HG02885 (cell line): Measurements from ENCODE around the gene GATAD2B.
"Not testable (repeated sequence)": the region's sequence is repeated elsewhere in the genome, so short reads cannot be mapped to it uniquely, and the experiment has no call there.

Experiments
- ATAC-seq: cut with Tn5 transposase; IDR thresholded peaks from one replicate; pipeline ENCODE4 v1.9.1; 2021; ENCODE audit warnings: mild to moderate bottlenecking; ENCODE audit not compliant: unreplicated experiment, poor library complexity

GATAD2B gene

GRCh38 chr1:153844349-153844748 lies 78.4 kb downstream of the GATAD2B start:
- not testable (repeated sequence) for ATAC-seq

GRCh38 chr1:153842006-153842471 lies 80.7 kb downstream of the GATAD2B start:
- ATAC-seq: peak; percentile 74

- ATAC-seq: no peak
These were observed 81.2 kb downstream of the GATAD2B start for GRCh38 chr1:153841463-153841994.

- not testable (repeated sequence) for ATAC-seq
These were observed 82.0 kb downstream of the GATAD2B start for GRCh38 chr1:153840774-153841173.

- ATAC-seq: not testable (repeated sequence)
These were observed 88.8 kb downstream of the GATAD2B start for GRCh38 chr1:153833968-153834367.

GRCh38 chr1:153833171-153833570 lies 89.6 kb downstream of the GATAD2B start:
- no peak for ATAC-seq

GRCh38 chr1:153832293-153832692 lies 90.5 kb downstream of the GATAD2B start:
- ATAC-seq: no peak

GRCh38 chr1:153831026-153831425 lies 91.7 kb downstream of the GATAD2B start:
- ATAC-seq: no peak

GRCh38 chr1:153827168-153827964 lies 95.4 kb downstream of the GATAD2B start:
- ATAC-seq: no peak

GRCh38 chr1:153818876-153819275 lies 103.9 kb downstream of the GATAD2B start:
- no peak for ATAC-seq

GRCh38 chr1:153816283-153816889 lies 106.4 kb downstream of the GATAD2B start:
- no peak for ATAC-seq

GRCh38 chr1:153805886-153806719 lies 116.7 kb downstream of the GATAD2B start:
- ATAC-seq: no peak

GRCh38 chr1:153805042-153805745 lies 117.6 kb downstream of the GATAD2B start:
- peak; percentile 95 for ATAC-seq

- no peak for ATAC-seq
These were observed 118.7 kb downstream of the GATAD2B start for GRCh38 chr1:153804112-153804511.

GRCh38 chr1:153803470-153804056 lies 119.2 kb downstream of the GATAD2B start:
- ATAC-seq: no peak

GRCh38 chr1:153801786-153802697 lies 120.7 kb downstream of the GATAD2B start:
- no peak for ATAC-seq

- ATAC-seq: no peak
These were observed 121.6 kb downstream of the GATAD2B start for GRCh38 chr1:153801028-153801625.

- ATAC-seq: no peak
These were observed 122.3 kb downstream of the GATAD2B start for GRCh38 chr1:153800516-153800915.
